GM23338 (cell line): Measurements from ENCODE around the gene ASPSCR1. TPM values are rescaled to one million over a fixed set of nuclear protein-coding genes. Genes with fewer than 3 reads are reported as not detected.

Source experiments
- ATAC-seq: fragments of 200-7000 bp; cut with Tn5 transposase; 3 replicates; pipeline ENCODE4 v1.9.1; 2020
- DNase-seq: peaks from one replicate; pipeline ENCODE4 v3.0.0-alpha.2; 2015; ENCODE audit warnings: low spot score
- H2AFZ ChIP-seq: fragments of 200-600 bp; sonication (generic); 2 replicates; pipeline ENCODE4 v1.8.0; 2016; ENCODE audit warnings: antibody characterized with exemption, mild to moderate bottlenecking, moderate library complexity
- H3F3A ChIP-seq: fragments of 200-600 bp; sonication (generic); replicated peaks from 2 replicates; pipeline ENCODE4 v1.8.0; 2017; ENCODE audit warnings: antibody characterized with exemption, mixed run types, low read depth
- H3K27ac ChIP-seq: fragments of 200-600 bp; sonication (generic); 2 replicates; pipeline ENCODE4 v1.6.1; 2016; ENCODE audit warnings: low read depth
- H3K27me3 ChIP-seq: fragments of 200-600 bp; sonication (generic); 2 replicates; pipeline ENCODE4 v1.8.0; 2016; ENCODE audit warnings: mild to moderate bottlenecking, mixed run types, moderate library complexity; ENCODE audit not compliant: insufficient read depth
- H3K36me3 ChIP-seq: fragments of 200-600 bp; sonication (generic); 2 replicates; pipeline ENCODE4 v1.8.0; 2016; ENCODE audit warnings: mild to moderate bottlenecking; ENCODE audit not compliant: insufficient read depth
- H3K4me1 ChIP-seq: fragments of 200-600 bp; sonication (generic); 2 replicates; pipeline ENCODE4 v1.8.0; 2016; ENCODE audit warnings: mild to moderate bottlenecking, moderate library complexity; ENCODE audit not compliant: insufficient read depth
- H3K4me2 ChIP-seq: fragments of 200-600 bp; sonication (generic); 2 replicates; pipeline ENCODE4 v1.7.1; 2017; ENCODE audit warnings: mixed run types
- H3K4me3 ChIP-seq: fragments of 200-600 bp; sonication (generic); 2 replicates; pipeline ENCODE4 v1.6.1; 2016; ENCODE audit warnings: mixed run types
- H3K79me2 ChIP-seq: fragments of 200-600 bp; sonication (generic); replicated peaks from 2 replicates; pipeline ENCODE4 v1.8.0; 2017; ENCODE audit warnings: mild to moderate bottlenecking; ENCODE audit not compliant: insufficient read depth
- H3K9me2 ChIP-seq: fragments of 200-600 bp; sonication (generic); 2 replicates; pipeline ENCODE4 v1.8.0; 2017; ENCODE audit not compliant: insufficient read depth
- H4K20me1 ChIP-seq: fragments of 200-600 bp; sonication (generic); replicated peaks from 2 replicates; pipeline ENCODE4 v1.8.0; 2017; ENCODE audit warnings: mild to moderate bottlenecking; ENCODE audit not compliant: insufficient read depth
- H3K27ac Mint-ChIP-seq: 2 replicates; pipeline ENCODE4 v1.8.0; 2020; ENCODE audit warnings: inconsistent platforms, mild to moderate bottlenecking, moderate library complexity, mixed read lengths
- H3K27me3 Mint-ChIP-seq: 3 replicates; pipeline ENCODE4 v1.8.0; 2022; ENCODE audit warnings: low read depth, mild to moderate bottlenecking, moderate library complexity, mixed read lengths, inconsistent platforms; ENCODE audit not compliant: insufficient read depth, poor library complexity
- H3K36me3 Mint-ChIP-seq: 3 replicates; pipeline ENCODE4 v1.8.0; 2021; ENCODE audit warnings: low read depth, mild to moderate bottlenecking, inconsistent platforms, moderate library complexity, mixed read lengths
- H3K4me1 Mint-ChIP-seq: 3 replicates; pipeline ENCODE4 v1.8.0; 2020; ENCODE audit warnings: mild to moderate bottlenecking, inconsistent platforms, mixed read lengths
- H3K4me3 Mint-ChIP-seq: 3 replicates; pipeline ENCODE4 v1.8.0; 2021; ENCODE audit warnings: moderate library complexity, mild to moderate bottlenecking, inconsistent platforms, mixed read lengths
- H3K9me3 Mint-ChIP-seq: 3 replicates; pipeline ENCODE4 v1.8.0; 2020; ENCODE audit warnings: moderate library complexity, mild to moderate bottlenecking, inconsistent platforms, mixed read lengths
- CREB1 ChIP-seq: fragments of 250-450 bp; sonication (Bioruptor Pico); IDR thresholded peaks from 2 replicates; pipeline ENCODE4 v1.5.0; 2020; ENCODE audit warnings: low read depth, mild to moderate bottlenecking, moderate library complexity
- EZH2phosphoT487 ChIP-seq: fragments of 200-600 bp; sonication (generic); IDR thresholded peaks from one replicate; pipeline ENCODE4 v1.8.1; 2018; ENCODE audit warnings: antibody characterized with exemption; ENCODE audit not compliant: unreplicated experiment
- JUNB ChIP-seq: IDR thresholded peaks from one replicate; pipeline ENCODE4 v1.6.1; 2016; ENCODE audit warnings: antibody characterized with exemption; ENCODE audit not compliant: unreplicated experiment
- NANOG ChIP-seq: IDR thresholded peaks from 2 replicates; pipeline ENCODE4 v1.6.1; 2016; ENCODE audit warnings: antibody characterized with exemption, borderline replicate concordance
- POLR2AphosphoS5 ChIP-seq: IDR thresholded peaks from 2 replicates; pipeline ENCODE4 v1.6.1; 2016; ENCODE audit warnings: antibody characterized with exemption, low read depth
- ZNF331 ChIP-seq: fragments of 250-450 bp; sonication (Bioruptor Pico); IDR thresholded peaks from 2 replicates; pipeline ENCODE4 v1.5.0; 2020; ENCODE audit warnings: low read depth, mild to moderate bottlenecking, moderate library complexity
- polyA plus RNA-seq: library from polyadenylated mRNA; unstranded; fragments of >200 nt; fragmentation: Nextera tagmentation; extraction: Ambion mirVana; gene quantifications from 2 replicates; pipeline ENCODE4 v1.2.1, GENCODE V29; 2016
- total RNA-seq: library from RNA; depleted of rRNA; stranded (reverse); fragments of >200 nt; shearing (Covaris generic); gene quantifications from 2 replicates; pipeline ENCODE4 v1.2.3, GENCODE V29; 2014
- TF ChIP-seq, protein P1 (sequence below): IDR thresholded peaks from one replicate; pipeline ENCODE4 v1.6.1; 2018; ENCODE audit warnings: antibody characterized with exemption; ENCODE audit not compliant: unreplicated experiment
- TF ChIP-seq, protein P2 (sequence below), 2 experiments: fragments of 200-600 bp in 1 of 2; sonication (generic) in 1 of 2; conservative IDR thresholded peaks; 2 replicates each; pipeline versions ENCODE4 v1.5.1 to v1.6.1; 2016 to 2017; ENCODE audit warnings: antibody characterized with exemption in 2 of 2, low read depth in 2 of 2, mild to moderate bottlenecking in 2 of 2, moderate library complexity in 1 of 2
- TF ChIP-seq, protein P3 (sequence below): fragments of 250-450 bp; sonication (Bioruptor Pico); IDR thresholded peaks from 2 replicates; pipeline ENCODE4 v1.5.0; 2020; ENCODE audit warnings: mild to moderate bottlenecking, moderate library complexity
- TF ChIP-seq, protein P4 (sequence below): IDR thresholded peaks from 2 replicates; pipeline ENCODE4 v1.6.1; 2016; ENCODE audit warnings: antibody characterized with exemption

Gene ASPSCR1
- total and polyA plus RNA-seq, 2 experiments from 2014 or later = 44.2 to 46.9 TPM

DNA sequence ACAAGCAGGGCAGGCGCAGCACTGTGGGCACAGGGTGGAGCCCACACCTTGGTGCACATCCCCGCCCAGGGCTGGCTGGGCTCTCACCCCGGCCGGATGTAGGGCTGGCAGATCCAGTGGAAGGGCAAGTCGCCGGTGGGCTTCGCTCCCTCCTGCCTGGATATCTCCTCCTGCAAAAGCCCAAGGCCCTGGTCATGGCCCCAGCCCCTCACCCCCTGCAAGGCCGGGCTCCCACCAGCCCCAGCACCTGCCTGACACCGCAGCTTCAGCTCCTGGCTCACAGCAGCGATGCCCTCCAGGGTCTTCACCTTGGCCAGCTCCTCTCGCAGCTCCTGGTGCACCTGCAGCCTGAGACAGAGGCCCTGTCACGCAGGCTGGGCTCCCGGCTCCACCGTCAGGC, 83.2 kb downstream of the ASPSCR1 start (continued):
- TF ChIP-seq EZH2phosphoT487 = no peak
- TF ChIP-seq ZNF331 (CRISPR knock-in tag) = no peak
- TF ChIP-seq POLR2AphosphoS5 = no peak
- TF ChIP-seq, protein P1, sequence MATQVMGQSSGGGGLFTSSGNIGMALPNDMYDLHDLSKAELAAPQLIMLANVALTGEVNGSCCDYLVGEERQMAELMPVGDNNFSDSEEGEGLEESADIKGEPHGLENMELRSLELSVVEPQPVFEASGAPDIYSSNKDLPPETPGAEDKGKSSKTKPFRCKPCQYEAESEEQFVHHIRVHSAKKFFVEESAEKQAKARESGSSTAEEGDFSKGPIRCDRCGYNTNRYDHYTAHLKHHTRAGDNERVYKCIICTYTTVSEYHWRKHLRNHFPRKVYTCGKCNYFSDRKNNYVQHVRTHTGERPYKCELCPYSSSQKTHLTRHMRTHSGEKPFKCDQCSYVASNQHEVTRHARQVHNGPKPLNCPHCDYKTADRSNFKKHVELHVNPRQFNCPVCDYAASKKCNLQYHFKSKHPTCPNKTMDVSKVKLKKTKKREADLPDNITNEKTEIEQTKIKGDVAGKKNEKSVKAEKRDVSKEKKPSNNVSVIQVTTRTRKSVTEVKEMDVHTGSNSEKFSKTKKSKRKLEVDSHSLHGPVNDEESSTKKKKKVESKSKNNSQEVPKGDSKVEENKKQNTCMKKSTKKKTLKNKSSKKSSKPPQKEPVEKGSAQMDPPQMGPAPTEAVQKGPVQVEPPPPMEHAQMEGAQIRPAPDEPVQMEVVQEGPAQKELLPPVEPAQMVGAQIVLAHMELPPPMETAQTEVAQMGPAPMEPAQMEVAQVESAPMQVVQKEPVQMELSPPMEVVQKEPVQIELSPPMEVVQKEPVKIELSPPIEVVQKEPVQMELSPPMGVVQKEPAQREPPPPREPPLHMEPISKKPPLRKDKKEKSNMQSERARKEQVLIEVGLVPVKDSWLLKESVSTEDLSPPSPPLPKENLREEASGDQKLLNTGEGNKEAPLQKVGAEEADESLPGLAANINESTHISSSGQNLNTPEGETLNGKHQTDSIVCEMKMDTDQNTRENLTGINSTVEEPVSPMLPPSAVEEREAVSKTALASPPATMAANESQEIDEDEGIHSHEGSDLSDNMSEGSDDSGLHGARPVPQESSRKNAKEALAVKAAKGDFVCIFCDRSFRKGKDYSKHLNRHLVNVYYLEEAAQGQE = no peak
- TF ChIP-seq, protein P2, sequence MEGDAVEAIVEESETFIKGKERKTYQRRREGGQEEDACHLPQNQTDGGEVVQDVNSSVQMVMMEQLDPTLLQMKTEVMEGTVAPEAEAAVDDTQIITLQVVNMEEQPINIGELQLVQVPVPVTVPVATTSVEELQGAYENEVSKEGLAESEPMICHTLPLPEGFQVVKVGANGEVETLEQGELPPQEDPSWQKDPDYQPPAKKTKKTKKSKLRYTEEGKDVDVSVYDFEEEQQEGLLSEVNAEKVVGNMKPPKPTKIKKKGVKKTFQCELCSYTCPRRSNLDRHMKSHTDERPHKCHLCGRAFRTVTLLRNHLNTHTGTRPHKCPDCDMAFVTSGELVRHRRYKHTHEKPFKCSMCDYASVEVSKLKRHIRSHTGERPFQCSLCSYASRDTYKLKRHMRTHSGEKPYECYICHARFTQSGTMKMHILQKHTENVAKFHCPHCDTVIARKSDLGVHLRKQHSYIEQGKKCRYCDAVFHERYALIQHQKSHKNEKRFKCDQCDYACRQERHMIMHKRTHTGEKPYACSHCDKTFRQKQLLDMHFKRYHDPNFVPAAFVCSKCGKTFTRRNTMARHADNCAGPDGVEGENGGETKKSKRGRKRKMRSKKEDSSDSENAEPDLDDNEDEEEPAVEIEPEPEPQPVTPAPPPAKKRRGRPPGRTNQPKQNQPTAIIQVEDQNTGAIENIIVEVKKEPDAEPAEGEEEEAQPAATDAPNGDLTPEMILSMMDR (conservative IDR thresholded peaks at IDR 0.05; ENCODE audit: low read depth in 2 of 2) = no peak

DNA sequence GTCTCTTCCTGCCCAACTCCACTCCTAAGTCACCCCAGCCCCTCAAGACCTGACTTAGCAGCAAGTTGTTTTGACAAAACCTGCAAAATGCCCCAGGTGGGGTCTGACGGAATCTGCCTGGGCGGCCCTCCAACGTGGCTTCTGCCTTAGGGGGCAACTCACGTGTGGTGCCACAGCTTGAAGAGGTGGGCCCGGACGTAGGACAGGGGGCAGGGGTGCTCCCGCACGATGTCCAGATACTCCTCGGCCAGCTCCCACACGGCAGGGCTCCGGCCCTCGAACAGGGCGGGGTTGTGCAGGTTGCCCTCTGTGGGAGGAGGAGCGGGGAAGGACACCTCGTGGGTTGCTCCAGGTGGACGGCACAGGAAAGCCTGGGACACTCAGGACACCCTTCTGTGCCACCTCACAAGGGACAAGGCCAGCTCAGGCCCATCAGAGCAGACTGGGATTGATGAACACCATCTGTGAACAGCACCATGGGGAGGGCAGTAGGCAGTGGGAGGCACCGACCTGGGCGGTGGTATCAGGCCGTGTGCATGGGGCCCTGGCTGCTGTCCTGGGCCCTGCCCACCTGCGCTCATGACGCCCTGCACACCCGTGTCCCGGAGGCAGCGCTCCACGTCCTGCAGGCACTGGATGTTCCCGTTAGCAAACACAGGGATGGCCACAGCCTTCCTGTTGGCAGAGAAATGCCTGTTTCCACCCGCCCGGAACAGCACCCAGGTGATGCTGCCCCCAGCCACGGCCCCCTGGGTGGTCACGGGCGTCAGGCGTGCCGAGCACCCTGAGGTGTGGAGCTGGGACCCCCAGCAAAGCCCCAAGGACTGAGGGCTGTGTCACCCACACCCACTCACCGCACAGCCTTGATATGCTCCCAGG, 83.9 kb downstream of the ASPSCR1 start:
- Mint-ChIP-seq H3K4me3 (no peak overlapping the region), H3K4me1 (peaks cover 2% of the 10 kb centered on the region; the same call in 2 of the 3 replicates), H3K27me3 (peaks cover 10% of the 10 kb centered on the region), H3K27ac (no peak overlapping the region), H3K9me3 (no peaks in the 10 kb centered on the region), H3K36me3 (peaks cover 11% of the 10 kb centered on the region)
- H3K27ac ChIP-seq = 0 out of 2 replicates have a peak overlapping the region, but pooled peaks have one; percentile 14
- DNase-seq = peak; percentile 0
- no peaks in the 10 kb centered on the region for H3K4me1 ChIP-seq
- no peak for ATAC-seq
- no peaks in the 10 kb centered on the region for H3K9me2 ChIP-seq
- no peaks in the 10 kb centered on the region for H4K20me1 ChIP-seq
- 0 out of 2 replicates have a peak, but pooled peaks cover under 1% of the 10 kb centered on the region for H3K36me3 ChIP-seq
- no peak overlapping the region for H3K4me2 ChIP-seq
- H3F3A ChIP-seq = peaks cover 5% of the 10 kb centered on the region; the same call in 1 of the 2 replicates
- no peak overlapping the region for H3K4me3 ChIP-seq
- H3K79me2 ChIP-seq = no peaks in the 10 kb centered on the region
- H2AFZ ChIP-seq = no peak overlapping the region
- H3K27me3 ChIP-seq = no peaks in the 10 kb centered on the region
- TF ChIP-seq CREB1 (CRISPR knock-in tag) = no peak
- TF ChIP-seq, protein P3, sequence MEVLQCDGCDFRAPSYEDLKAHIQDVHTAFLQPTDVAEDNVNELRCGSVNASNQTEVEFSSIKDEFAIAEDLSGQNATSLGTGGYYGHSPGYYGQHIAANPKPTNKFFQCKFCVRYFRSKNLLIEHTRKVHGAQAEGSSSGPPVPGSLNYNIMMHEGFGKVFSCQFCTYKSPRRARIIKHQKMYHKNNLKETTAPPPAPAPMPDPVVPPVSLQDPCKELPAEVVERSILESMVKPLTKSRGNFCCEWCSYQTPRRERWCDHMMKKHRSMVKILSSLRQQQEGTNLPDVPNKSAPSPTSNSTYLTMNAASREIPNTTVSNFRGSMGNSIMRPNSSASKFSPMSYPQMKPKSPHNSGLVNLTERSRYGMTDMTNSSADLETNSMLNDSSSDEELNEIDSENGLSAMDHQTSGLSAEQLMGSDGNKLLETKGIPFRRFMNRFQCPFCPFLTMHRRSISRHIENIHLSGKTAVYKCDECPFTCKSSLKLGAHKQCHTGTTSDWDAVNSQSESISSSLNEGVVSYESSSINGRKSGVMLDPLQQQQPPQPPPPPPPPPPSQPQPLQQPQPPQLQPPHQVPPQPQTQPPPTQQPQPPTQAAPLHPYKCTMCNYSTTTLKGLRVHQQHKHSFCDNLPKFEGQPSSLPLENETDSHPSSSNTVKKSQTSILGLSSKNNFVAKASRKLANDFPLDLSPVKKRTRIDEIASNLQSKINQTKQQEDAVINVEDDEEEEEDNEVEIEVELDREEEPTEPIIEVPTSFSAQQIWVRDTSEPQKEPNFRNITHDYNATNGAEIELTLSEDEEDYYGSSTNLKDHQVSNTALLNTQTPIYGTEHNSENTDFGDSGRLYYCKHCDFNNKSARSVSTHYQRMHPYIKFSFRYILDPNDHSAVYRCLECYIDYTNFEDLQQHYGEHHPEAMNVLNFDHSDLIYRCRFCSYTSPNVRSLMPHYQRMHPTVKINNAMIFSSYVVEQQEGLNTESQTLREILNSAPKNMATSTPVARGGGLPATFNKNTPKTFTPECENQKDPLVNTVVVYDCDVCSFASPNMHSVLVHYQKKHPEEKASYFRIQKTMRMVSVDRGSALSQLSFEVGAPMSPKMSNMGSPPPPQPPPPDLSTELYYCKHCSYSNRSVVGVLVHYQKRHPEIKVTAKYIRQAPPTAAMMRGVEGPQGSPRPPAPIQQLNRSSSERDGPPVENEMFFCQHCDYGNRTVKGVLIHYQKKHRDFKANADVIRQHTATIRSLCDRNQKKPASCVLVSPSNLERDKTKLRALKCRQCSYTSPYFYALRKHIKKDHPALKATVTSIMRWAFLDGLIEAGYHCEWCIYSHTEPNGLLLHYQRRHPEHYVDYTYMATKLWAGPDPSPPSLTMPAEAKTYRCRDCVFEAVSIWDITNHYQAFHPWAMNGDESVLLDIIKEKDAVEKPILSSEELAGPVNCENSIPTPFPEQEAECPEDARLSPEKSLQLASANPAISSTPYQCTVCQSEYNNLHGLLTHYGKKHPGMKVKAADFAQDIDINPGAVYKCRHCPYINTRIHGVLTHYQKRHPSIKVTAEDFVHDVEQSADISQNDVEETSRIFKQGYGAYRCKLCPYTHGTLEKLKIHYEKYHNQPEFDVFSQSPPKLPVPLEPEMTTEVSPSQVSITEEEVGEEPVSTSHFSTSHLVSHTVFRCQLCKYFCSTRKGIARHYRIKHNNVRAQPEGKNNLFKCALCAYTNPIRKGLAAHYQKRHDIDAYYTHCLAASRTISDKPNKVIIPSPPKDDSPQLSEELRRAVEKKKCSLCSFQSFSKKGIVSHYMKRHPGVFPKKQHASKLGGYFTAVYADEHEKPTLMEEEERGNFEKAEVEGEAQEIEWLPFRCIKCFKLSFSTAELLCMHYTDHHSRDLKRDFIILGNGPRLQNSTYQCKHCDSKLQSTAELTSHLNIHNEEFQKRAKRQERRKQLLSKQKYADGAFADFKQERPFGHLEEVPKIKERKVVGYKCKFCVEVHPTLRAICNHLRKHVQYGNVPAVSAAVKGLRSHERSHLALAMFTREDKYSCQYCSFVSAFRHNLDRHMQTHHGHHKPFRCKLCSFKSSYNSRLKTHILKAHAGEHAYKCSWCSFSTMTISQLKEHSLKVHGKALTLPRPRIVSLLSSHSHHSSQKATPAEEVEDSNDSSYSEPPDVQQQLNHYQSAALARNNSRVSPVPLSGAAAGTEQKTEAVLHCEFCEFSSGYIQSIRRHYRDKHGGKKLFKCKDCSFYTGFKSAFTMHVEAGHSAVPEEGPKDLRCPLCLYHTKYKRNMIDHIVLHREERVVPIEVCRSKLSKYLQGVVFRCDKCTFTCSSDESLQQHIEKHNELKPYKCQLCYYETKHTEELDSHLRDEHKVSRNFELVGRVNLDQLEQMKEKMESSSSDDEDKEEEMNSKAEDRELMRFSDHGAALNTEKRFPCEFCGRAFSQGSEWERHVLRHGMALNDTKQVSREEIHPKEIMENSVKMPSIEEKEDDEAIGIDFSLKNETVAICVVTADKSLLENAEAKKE = no peak
- TF ChIP-seq, protein P4, sequence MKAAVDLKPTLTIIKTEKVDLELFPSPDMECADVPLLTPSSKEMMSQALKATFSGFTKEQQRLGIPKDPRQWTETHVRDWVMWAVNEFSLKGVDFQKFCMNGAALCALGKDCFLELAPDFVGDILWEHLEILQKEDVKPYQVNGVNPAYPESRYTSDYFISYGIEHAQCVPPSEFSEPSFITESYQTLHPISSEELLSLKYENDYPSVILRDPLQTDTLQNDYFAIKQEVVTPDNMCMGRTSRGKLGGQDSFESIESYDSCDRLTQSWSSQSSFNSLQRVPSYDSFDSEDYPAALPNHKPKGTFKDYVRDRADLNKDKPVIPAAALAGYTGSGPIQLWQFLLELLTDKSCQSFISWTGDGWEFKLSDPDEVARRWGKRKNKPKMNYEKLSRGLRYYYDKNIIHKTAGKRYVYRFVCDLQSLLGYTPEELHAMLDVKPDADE = no peak
- no peak for TF ChIP-seq NANOG
- TF ChIP-seq JUNB = no peak
